GM12878 (cell line): Measurements from ENCODE around the gene SPARC. TPM values are rescaled to one million over a fixed set of nuclear protein-coding genes. Genes with fewer than 3 reads are reported as not detected.

Source experiments
- ASH2L ChIP-seq: fragments of 300-600, 200-600 bp; sonication (generic); IDR thresholded peaks from 2 replicates; pipeline ENCODE4 v1.6.1; 2017; ENCODE audit warnings: low read depth, mild to moderate bottlenecking, borderline replicate concordance
- ATF7 ChIP-seq: fragments of 450-650 bp; IDR thresholded peaks from 2 replicates; pipeline ENCODE4 v1.6.1; 2016; ENCODE audit warnings: low read depth, mild to moderate bottlenecking
- CBX3 ChIP-seq: fragments of 200-600 bp; sonication (generic); IDR thresholded peaks from 2 replicates; pipeline ENCODE4 v1.6.1; 2016; ENCODE audit warnings: low read depth, borderline replicate concordance
- CREB1 ChIP-seq: IDR thresholded peaks from 2 replicates; pipeline ENCODE4 v1.6.1; 2012; ENCODE audit warnings: low read depth, mild to moderate bottlenecking, inconsistent platforms
- CREM ChIP-seq: IDR thresholded peaks from 2 replicates; pipeline ENCODE4 v1.6.1; 2014; ENCODE audit warnings: antibody characterized with exemption, low read depth
- EED ChIP-seq: sonication (generic); IDR thresholded peaks from 2 replicates; pipeline ENCODE4 v1.6.1; 2016; ENCODE audit warnings: antibody characterized with exemption, low read depth
- FOXM1 ChIP-seq: IDR thresholded peaks from 2 replicates; pipeline ENCODE4 v1.6.1; 2012; ENCODE audit warnings: low read depth, mild to moderate bottlenecking, inconsistent platforms, low read length, moderate library complexity
- JUNB ChIP-seq: IDR thresholded peaks from 2 replicates; pipeline ENCODE4 v1.6.1; 2016; ENCODE audit warnings: antibody characterized with exemption, mild to moderate bottlenecking
- MEF2A ChIP-seq: IDR thresholded peaks from 2 replicates; pipeline ENCODE4 v1.6.1; 2011; ENCODE audit warnings: low read depth, mild to moderate bottlenecking, low read length, moderate library complexity; ENCODE audit not compliant: insufficient read depth
- NR2F1 ChIP-seq: fragments of 450-650 bp; conservative IDR thresholded peaks from 2 replicates; pipeline ENCODE4 v1.6.1; 2017; ENCODE audit warnings: mild to moderate bottlenecking
- RAD21 ChIP-seq: IDR thresholded peaks from 2 replicates; pipeline ENCODE4 v1.6.1; 2011; ENCODE audit warnings: mild to moderate bottlenecking, low read depth, low read length, moderate library complexity; ENCODE audit not compliant: insufficient read depth
- RCOR1 ChIP-seq: conservative IDR thresholded peaks from 2 replicates; pipeline ENCODE4 v1.6.1; 2012; ENCODE audit warnings: low read depth, low read length, improper control_type of control experiment
- RELA ChIP-seq: fragments of 450-650 bp; IDR thresholded peaks from 2 replicates; pipeline ENCODE4 v1.8.0; 2014; ENCODE audit warnings: borderline replicate concordance; ENCODE audit not compliant: partially characterized antibody
- RUNX3 ChIP-seq: IDR thresholded peaks from 2 replicates; pipeline ENCODE4 v1.6.1; 2012; ENCODE audit warnings: low read length, inconsistent platforms
- SMAD1 ChIP-seq: fragments of 450-650 bp; IDR thresholded peaks from 2 replicates; pipeline ENCODE4 v1.6.1; 2018; ENCODE audit warnings: mild to moderate bottlenecking, low read depth; ENCODE audit not compliant: partially characterized antibody
- SMAD5 ChIP-seq: IDR thresholded peaks from 2 replicates; pipeline ENCODE4 v1.6.1; 2016; ENCODE audit warnings: antibody characterized with exemption, low read depth
- SP1 ChIP-seq: IDR thresholded peaks from one replicate; pipeline ENCODE4 v1.6.1; 2011; ENCODE audit warnings: low read depth, low read length
- SPI1 ChIP-seq: IDR thresholded peaks from 2 replicates; pipeline ENCODE4 v1.6.1; 2011; ENCODE audit warnings: low read depth, mild to moderate bottlenecking, low read length, moderate library complexity, borderline replicate concordance; ENCODE audit not compliant: insufficient read depth
- TCF7 ChIP-seq: IDR thresholded peaks from 2 replicates; pipeline ENCODE4 v1.6.1; 2014; ENCODE audit warnings: antibody characterized with exemption, borderline replicate concordance
- YBX1 ChIP-seq: fragments of 450-650 bp; IDR thresholded peaks from 2 replicates; pipeline ENCODE4 v1.6.1; 2016; ENCODE audit warnings: antibody characterized with exemption
- ZNF207 ChIP-seq: fragments of 450-650 bp; IDR thresholded peaks from 2 replicates; pipeline ENCODE4 v1.6.1; 2014; ENCODE audit warnings: antibody characterized with exemption, mild to moderate bottlenecking, borderline replicate concordance
- ZNF384 ChIP-seq: IDR thresholded peaks from 2 replicates; pipeline ENCODE4 v1.6.1; 2012; ENCODE audit warnings: low read depth, mild to moderate bottlenecking, low read length, improper control_type of control experiment, borderline replicate concordance
- polyA plus RNA-seq, 11 experiments: library from polyadenylated mRNA; depleted of rRNA in 4 of 11; unstranded in 6 of 11; stranded (reverse) in 5 of 11; fragments of >200 nt; fragmentation: Nextera tagmentation in 4 of 11; fragmentation: Illumina TruSeq in 1 of 11; extraction: Ambion mirVana in 4 of 11; extraction: Trizol in 1 of 11; gene quantifications; 1 replicate in 1 of 11; 2 replicates in 10 of 11; pipeline versions ENCODE4 v1.2.1 to v1.2.3, GENCODE V29; 2011 to 2016; ENCODE audit warnings: inconsistent platforms in 2 of 11, missing spikeins in 2 of 11, low read depth in 1 of 11
- total RNA-seq, 4 experiments: library from RNA; depleted of rRNA in 3 of 4; stranded (reverse); fragments of >200 nt in 3 of 4; fragmentation: Illumina TruSeq in 1 of 4; extraction: Trizol in 1 of 4; gene quantifications; 2 replicates each; pipeline versions ENCODE4 v1.2.1 to v1.2.3, GENCODE V29; 2013 to 2021
- TF ChIP-seq, protein P1 (sequence below): fragments of 450-650 bp; IDR thresholded peaks from 2 replicates; pipeline ENCODE4 v1.6.1; 2018; ENCODE audit warnings: borderline replicate concordance, mild to moderate bottlenecking; ENCODE audit not compliant: partially characterized antibody
- TF ChIP-seq, protein P2 (sequence below): fragments of 450-650 bp; IDR thresholded peaks from 2 replicates; pipeline ENCODE4 v1.6.1; 2017; ENCODE audit warnings: mild to moderate bottlenecking, moderate library complexity

SPARC gene
- total and polyA plus RNA-seq, 10 of the 15 experiments (the other 5 are each of a cell fraction or from before 2014, with no cell fraction given) = 29.6 to 154 (median 57.0) TPM

DNA sequence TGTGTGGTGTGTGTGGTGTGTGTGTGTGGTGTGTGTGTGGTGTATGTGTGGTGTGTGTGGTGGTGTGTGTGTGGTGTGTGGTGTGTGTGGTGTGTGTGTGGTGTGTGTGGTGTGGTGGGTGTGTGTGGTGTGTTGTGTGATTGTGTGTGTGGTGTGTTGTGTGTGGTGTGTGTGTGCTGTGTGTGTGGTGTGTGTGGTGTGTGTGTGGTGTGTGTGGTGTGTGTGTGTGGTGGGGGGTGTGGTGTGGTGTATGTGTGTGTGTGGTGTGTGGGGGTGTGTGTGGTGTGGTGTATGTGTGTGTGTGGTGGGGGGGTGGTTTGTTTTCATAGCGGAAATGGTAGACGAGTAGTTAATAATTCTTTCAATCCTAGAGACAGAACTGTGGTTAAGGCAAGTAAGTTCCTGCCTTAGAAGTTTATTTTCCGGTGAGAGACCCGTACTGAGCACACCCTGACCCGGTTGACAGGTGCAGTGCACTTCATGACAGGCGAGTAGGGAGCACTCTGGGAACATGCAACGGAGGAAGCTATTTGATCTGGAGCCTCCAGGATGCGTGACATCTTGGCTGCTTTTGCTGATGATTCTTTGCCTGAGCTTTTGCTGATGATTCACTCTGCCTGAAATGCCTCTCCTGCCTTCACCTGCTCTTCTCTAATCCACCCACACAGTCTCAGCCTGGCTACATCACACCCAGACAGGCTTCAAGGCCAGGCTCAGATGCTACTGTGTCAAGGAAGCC is 73.9 kb downstream of the SPARC start (continued):
- TF ChIP-seq, protein P1, sequence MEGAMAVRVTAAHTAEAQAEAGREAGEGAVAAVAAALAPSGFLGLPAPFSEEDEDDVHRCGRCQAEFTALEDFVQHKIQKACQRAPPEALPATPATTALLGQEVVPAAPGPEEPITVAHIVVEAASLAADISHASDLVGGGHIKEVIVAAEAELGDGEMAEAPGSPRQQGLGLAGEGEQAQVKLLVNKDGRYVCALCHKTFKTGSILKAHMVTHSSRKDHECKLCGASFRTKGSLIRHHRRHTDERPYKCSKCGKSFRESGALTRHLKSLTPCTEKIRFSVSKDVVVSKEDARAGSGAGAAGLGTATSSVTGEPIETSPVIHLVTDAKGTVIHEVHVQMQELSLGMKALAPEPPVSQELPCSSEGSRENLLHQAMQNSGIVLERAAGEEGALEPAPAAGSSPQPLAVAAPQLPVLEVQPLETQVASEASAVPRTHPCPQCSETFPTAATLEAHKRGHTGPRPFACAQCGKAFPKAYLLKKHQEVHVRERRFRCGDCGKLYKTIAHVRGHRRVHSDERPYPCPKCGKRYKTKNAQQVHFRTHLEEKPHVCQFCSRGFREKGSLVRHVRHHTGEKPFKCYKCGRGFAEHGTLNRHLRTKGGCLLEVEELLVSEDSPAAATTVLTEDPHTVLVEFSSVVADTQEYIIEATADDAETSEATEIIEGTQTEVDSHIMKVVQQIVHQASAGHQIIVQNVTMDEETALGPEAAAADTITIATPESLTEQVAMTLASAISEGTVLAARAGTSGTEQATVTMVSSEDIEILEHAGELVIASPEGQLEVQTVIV = peak; percentile 32
- TF ChIP-seq RELA (no peak), CBX3 (no peak), NR2F1 (peak; percentile 53; the same call in 1 of the 2 replicates), RAD21 (no peak), ZNF207 (no peak), TCF7 (no peak), SP1 (no peak), SMAD1 (no peak), EED (no peak), SPI1 (no peak), FOXM1 (no peak), YBX1 (no peak), JUNB (no peak), RUNX3 (peak; percentile 95), RCOR1 (no peak), CREB1 (0 out of 2 replicates have a peak, but pooled peaks have one; percentile 11), SMAD5 (no peak), CREM (peak; percentile 11; the same call in 1 of the 2 replicates), MEF2A (no peak), ATF7 (peak; percentile 95), ZNF384 (no peak), ASH2L (no peak)
- TF ChIP-seq, protein P2, sequence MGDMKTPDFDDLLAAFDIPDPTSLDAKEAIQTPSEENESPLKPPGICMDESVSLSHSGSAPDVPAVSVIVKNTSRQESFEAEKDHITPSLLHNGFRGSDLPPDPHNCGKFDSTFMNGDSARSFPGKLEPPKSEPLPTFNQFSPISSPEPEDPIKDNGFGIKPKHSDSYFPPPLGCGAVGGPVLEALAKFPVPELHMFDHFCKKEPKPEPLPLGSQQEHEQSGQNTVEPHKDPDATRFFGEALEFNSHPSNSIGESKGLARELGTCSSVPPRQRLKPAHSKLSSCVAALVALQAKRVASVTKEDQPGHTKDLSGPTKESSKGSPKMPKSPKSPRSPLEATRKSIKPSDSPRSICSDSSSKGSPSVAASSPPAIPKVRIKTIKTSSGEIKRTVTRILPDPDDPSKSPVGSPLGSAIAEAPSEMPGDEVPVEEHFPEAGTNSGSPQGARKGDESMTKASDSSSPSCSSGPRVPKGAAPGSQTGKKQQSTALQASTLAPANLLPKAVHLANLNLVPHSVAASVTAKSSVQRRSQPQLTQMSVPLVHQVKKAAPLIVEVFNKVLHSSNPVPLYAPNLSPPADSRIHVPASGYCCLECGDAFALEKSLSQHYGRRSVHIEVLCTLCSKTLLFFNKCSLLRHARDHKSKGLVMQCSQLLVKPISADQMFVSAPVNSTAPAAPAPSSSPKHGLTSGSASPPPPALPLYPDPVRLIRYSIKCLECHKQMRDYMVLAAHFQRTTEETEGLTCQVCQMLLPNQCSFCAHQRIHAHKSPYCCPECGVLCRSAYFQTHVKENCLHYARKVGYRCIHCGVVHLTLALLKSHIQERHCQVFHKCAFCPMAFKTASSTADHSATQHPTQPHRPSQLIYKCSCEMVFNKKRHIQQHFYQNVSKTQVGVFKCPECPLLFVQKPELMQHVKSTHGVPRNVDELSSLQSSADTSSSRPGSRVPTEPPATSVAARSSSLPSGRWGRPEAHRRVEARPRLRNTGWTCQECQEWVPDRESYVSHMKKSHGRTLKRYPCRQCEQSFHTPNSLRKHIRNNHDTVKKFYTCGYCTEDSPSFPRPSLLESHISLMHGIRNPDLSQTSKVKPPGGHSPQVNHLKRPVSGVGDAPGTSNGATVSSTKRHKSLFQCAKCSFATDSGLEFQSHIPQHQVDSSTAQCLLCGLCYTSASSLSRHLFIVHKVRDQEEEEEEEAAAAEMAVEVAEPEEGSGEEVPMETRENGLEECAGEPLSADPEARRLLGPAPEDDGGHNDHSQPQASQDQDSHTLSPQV = no peak
